Measurements from ENCODE around the gene LIMS1. TPM values are rescaled to one million over a fixed set of nuclear protein-coding genes. Genes with fewer than 3 reads are reported as not detected.
A peak's percentile ranks its signal among the peaks of the same experiment; 100 is the strongest.

Gene LIMS1
- total RNA-seq, 2 donors from 2014 or later: 82.9 to 90.4 TPM

DNA sequence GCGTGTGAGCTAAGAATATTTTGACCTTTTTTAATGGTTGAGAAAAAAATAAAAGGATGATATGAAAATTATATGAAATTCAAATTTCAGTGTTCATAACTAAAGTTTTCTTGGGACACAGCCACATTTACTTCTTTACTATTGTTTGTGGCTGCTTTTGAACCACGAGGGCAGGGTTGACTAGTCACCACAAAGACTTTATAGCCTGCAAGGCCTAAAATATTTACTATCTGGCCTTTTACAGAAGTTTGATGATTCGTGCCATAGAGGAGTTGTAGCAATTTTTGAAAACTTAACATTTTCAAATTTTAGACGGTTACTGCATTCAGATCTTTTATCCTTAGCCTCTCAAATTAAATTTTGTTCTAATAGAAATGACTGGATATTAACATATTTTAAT is 69.9 kb downstream of the LIMS1 start:
- Histone ChIP-seq H3K27me3 (replicated peaks; ENCODE audit: insufficient read depth) (no peaks in the 10 kb centered on the region), H3K27ac (no peak overlapping the region), H3K36me3 (no peaks in the 10 kb centered on the region), H3K9me3 (no peaks in the 10 kb centered on the region), H3K4me3 (no peak overlapping the region), H3K4me1 (replicated peaks) (peaks cover 4% of the 10 kb centered on the region)
- intact Hi-C loops (cut with DNase I): no loop called here
- no peak for DNase-seq (ENCODE audit: low spot score)
- 57% methylated on average over 4 of the region's 4 CpGs for WGBS
- TF ChIP-seq POLR2AphosphoS5 (IDR thresholded peaks at IDR 0.05) (no peak), CTCF (IDR thresholded peaks at IDR 0.05) (no peak), POLR2A (IDR thresholded peaks at IDR 0.05) (no peak)

- 84% methylated on average over 3 of the region's 3 CpGs for WGBS
- Histone ChIP-seq H3K4me1 (replicated peaks) (peaks cover 6% of the 10 kb centered on the region), H3K36me3 (no peaks in the 10 kb centered on the region), H3K27ac (no peak overlapping the region), H3K27me3 (replicated peaks; ENCODE audit: insufficient read depth) (no peaks in the 10 kb centered on the region), H3K4me3 (no peak overlapping the region), H3K9me3 (no peaks in the 10 kb centered on the region)
- no peak for TF ChIP-seq CTCF (IDR thresholded peaks at IDR 0.05)
- TF ChIP-seq POLR2A (IDR thresholded peaks at IDR 0.05): no peak
- TF ChIP-seq POLR2AphosphoS5 (IDR thresholded peaks at IDR 0.05): no peak
- intact Hi-C loops (cut with DNase I): no loop called here
- no peak for DNase-seq (ENCODE audit: low spot score)
These were observed 71.7 kb downstream of the LIMS1 start for GRCh38 chr2:108605947-108606346.

GRCh38 chr2:108607706-108608301 is 73.5 kb downstream of the LIMS1 start:
- H3K4me3 ChIP-seq: no peak overlapping the region
- intact Hi-C loops (cut with DNase I): loop anchor here (1.0 kb wide), 1 partner anchor 28 kb away; no protein-coding TSS in a partner anchor
- peaks cover 9% of the 10 kb centered on the region for H3K4me1 ChIP-seq (replicated peaks)
- no peak overlapping the region for H3K27ac ChIP-seq
- H3K9me3 ChIP-seq: no peaks in the 10 kb centered on the region
- no peaks in the 10 kb centered on the region for H3K27me3 ChIP-seq (replicated peaks; ENCODE audit: insufficient read depth)
- DNase-seq (ENCODE audit: low spot score): peak; percentile 36
- peak; percentile 28 to 85 (median 62) for TF ChIP-seq CTCF (IDR thresholded peaks at IDR 0.05)
- TF ChIP-seq POLR2AphosphoS5 (IDR thresholded peaks at IDR 0.05): peak; percentile 21
- TF ChIP-seq POLR2A (IDR thresholded peaks at IDR 0.05): no peak
- WGBS: 49% methylated on average over 3 of the region's 3 CpGs
- no peaks in the 10 kb centered on the region for H3K36me3 ChIP-seq

DNA sequence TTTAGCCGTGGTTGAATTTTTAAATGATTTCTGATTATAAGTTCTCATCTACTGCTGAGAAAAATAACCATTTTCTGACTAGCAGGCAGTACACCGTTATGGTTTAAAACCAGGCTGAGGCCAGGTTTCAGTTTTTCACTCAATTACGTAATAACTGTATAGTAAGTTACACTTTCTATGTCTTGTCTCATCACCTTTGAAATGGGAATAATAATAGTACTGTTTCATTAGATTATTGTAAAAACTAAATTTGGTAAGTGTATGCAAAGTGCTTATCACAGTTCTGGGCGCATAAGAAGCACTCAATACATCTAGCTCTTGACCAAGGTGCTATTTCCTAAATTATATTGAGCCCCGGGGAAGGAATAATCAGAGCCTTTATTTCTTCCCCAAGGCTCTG is 76.8 kb downstream of the LIMS1 start:
- no peak for DNase-seq (ENCODE audit: low spot score)
- no peaks in the 10 kb centered on the region for H3K36me3 ChIP-seq
- no peak for TF ChIP-seq CTCF (IDR thresholded peaks at IDR 0.05)
- TF ChIP-seq POLR2AphosphoS5 (IDR thresholded peaks at IDR 0.05): no peak
- H3K27ac ChIP-seq: no peak overlapping the region
- peaks cover 30% of the 10 kb centered on the region for H3K4me1 ChIP-seq (replicated peaks)
- intact Hi-C loops (cut with DNase I): no loop called here
- H3K9me3 ChIP-seq: no peaks in the 10 kb centered on the region
- no peaks in the 10 kb centered on the region for H3K27me3 ChIP-seq (replicated peaks; ENCODE audit: insufficient read depth)
- no peak overlapping the region for H3K4me3 ChIP-seq
- WGBS: 92% methylated on average over 5 of the region's 5 CpGs

DNA sequence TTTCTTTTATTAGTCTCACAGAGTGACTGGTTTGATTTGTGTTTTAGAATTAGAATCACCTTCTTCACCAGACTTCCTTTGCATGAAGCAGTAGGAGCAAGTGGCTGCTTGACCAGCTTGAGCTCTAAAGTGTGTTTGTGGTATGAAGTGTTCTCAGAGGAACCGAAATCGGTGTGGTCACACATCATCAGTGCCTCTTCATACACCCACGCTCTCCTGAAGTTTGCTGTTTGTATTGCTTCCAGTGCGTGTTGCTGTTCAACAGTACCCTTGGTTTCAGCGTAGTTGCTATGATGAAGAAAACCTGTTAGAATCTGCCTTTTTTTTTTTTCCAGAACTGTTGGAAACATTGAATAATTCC is 77.9 kb downstream of the LIMS1 start:
- H3K36me3 ChIP-seq: no peaks in the 10 kb centered on the region
- TF ChIP-seq CTCF (IDR thresholded peaks at IDR 0.05): no peak
- TF ChIP-seq POLR2AphosphoS5 (IDR thresholded peaks at IDR 0.05): no peak
- no peak for TF ChIP-seq POLR2A (IDR thresholded peaks at IDR 0.05)
- WGBS: 49% methylated on average over 5 of the region's 5 CpGs
- peaks cover 36% of the 10 kb centered on the region for H3K4me1 ChIP-seq (replicated peaks)
- H3K27ac ChIP-seq: peak overlapping the region; percentile 66 to 69
- H3K9me3 ChIP-seq: no peaks in the 10 kb centered on the region
- DNase-seq (ENCODE audit: low spot score): no peak
- no peaks in the 10 kb centered on the region for H3K27me3 ChIP-seq (replicated peaks; ENCODE audit: insufficient read depth)
- no peak overlapping the region for H3K4me3 ChIP-seq
- intact Hi-C loops (cut with DNase I): no loop called here

Data from prostate gland (tissue), 2 donors.